Vein endothelial cell (primary cell): ENCODE data around the gene AASDH. TPM values are rescaled to one million over a fixed set of nuclear protein-coding genes. Genes with fewer than 3 reads are reported as not detected.

Experiments
- small RNA-seq: library from RNA; depleted of rRNA; stranded (forward); fragments of <200 nt; gene quantifications from one replicate; pipeline ENCODE3, GENCODE V24; 2012
- total RNA-seq: library from RNA; depleted of rRNA; stranded (reverse); fragments of >200 nt; gene quantifications from 2 replicates; pipeline ENCODE4 v1.2.3, GENCODE V29; 2012

Gene AASDH
- 9.5 and 10.5 TPM in 2 replicates for total RNA-seq

GRCh38 chr4:56387023-56388001 lies at the start of gene AASDH:
Gene AASDH, minus strand, starts transcription at chr4:56387491. Its CDS starts 3,192 bp downstream, at chr4:56384299.

GRCh38 chr4:56435140-56435926 lies 48.0 kb upstream of the AASDH start, which contains the start of gene PPAT:
Gene PPAT, minus strand, starts transcription at chr4:56435615. Its CDS starts 138 bp downstream, at chr4:56435477.

Small RNAs within 50 kb of the gene (small RNA-seq; reads per million reads assigned to genes)
- gene RNU6-197P: not detected

Other genes starting within 250 kb of the AASDH start
- 15.0 and 23.0 TPM in 2 replicates for gene PPAT, start 48.1 kb upstream of the AASDH start, total RNA-seq
- 40.5 and 76.5 TPM in 2 replicates for gene PAICS, start 48.8 kb upstream of the AASDH start, total RNA-seq
- 79.0 and 140 TPM in 2 replicates for gene SRP72, start 80.1 kb upstream of the AASDH start, total RNA-seq
- 0.19 and 0.33 TPM in 2 replicates for gene ARL9, start 118.3 kb upstream of the AASDH start, total RNA-seq